ENCODE data around the gene ARID1B. TPM values are rescaled to one million over a fixed set of nuclear protein-coding genes. Genes with fewer than 3 reads are reported as not detected.

The ARID1B gene
- total RNA-seq, 1 experiment from 2014 or later, result 91.7 TPM

DNA sequence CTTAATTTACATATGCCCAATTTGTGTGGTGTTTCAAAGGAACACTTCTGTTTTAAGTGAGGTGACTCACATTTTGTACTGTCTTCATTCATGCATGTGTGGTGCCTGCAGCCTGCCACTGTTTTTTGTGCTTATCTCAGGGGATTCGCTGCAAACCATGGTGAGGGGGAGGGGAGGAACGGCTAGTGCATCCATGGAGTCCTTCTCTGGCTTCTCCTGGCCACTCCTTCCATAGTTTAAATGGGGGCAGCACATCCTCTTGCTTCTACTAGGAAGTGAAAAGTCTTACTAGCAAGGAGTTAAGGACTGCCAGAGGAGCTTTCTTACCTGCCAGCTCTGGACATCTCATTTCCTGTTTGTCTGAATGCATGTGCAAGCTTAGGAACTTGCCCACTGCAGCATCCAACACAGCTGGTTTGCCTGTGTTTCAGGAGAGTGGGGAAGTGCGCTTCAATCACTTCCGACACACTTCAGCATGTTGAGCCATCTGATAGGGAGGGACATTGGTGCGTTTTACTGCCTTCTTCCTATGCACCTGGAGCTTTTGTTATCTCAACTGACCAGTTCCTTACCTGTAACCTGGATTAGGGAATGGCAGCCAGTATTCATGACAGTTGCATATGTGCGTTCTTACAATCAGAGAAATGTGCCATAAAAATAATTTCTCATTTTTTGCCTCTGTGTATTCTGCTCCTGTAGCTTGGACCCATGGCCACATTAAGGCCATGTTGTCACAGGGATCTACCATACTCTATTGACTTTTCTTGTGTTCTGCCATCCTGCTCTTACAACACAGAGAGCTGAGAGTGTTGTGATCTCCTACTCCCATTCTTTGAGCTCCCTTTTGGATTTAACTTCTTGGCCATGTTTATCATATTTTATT lies 211.3 kb downstream of the ARID1B start:
- no peak overlapping the region for H3K27ac ChIP-seq (ENCODE audit: low read length)
- TF ChIP-seq, protein P1, sequence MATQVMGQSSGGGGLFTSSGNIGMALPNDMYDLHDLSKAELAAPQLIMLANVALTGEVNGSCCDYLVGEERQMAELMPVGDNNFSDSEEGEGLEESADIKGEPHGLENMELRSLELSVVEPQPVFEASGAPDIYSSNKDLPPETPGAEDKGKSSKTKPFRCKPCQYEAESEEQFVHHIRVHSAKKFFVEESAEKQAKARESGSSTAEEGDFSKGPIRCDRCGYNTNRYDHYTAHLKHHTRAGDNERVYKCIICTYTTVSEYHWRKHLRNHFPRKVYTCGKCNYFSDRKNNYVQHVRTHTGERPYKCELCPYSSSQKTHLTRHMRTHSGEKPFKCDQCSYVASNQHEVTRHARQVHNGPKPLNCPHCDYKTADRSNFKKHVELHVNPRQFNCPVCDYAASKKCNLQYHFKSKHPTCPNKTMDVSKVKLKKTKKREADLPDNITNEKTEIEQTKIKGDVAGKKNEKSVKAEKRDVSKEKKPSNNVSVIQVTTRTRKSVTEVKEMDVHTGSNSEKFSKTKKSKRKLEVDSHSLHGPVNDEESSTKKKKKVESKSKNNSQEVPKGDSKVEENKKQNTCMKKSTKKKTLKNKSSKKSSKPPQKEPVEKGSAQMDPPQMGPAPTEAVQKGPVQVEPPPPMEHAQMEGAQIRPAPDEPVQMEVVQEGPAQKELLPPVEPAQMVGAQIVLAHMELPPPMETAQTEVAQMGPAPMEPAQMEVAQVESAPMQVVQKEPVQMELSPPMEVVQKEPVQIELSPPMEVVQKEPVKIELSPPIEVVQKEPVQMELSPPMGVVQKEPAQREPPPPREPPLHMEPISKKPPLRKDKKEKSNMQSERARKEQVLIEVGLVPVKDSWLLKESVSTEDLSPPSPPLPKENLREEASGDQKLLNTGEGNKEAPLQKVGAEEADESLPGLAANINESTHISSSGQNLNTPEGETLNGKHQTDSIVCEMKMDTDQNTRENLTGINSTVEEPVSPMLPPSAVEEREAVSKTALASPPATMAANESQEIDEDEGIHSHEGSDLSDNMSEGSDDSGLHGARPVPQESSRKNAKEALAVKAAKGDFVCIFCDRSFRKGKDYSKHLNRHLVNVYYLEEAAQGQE (IDR thresholded peaks at IDR 0.05; ENCODE audit: insufficient read depth in 1 of 2, low read depth in 2 of 2, low read length in 1 of 2), result no peak
- TF ChIP-seq, protein P2, sequence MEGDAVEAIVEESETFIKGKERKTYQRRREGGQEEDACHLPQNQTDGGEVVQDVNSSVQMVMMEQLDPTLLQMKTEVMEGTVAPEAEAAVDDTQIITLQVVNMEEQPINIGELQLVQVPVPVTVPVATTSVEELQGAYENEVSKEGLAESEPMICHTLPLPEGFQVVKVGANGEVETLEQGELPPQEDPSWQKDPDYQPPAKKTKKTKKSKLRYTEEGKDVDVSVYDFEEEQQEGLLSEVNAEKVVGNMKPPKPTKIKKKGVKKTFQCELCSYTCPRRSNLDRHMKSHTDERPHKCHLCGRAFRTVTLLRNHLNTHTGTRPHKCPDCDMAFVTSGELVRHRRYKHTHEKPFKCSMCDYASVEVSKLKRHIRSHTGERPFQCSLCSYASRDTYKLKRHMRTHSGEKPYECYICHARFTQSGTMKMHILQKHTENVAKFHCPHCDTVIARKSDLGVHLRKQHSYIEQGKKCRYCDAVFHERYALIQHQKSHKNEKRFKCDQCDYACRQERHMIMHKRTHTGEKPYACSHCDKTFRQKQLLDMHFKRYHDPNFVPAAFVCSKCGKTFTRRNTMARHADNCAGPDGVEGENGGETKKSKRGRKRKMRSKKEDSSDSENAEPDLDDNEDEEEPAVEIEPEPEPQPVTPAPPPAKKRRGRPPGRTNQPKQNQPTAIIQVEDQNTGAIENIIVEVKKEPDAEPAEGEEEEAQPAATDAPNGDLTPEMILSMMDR (IDR thresholded peaks at IDR 0.05), result no peak
- no peak for TF ChIP-seq SIN3A (IDR thresholded peaks at IDR 0.05; ENCODE audit: borderline replicate concordance, insufficient read depth, low read depth, low read length)
- TF ChIP-seq TCF7L2 (IDR thresholded peaks at IDR 0.05; ENCODE audit: low read depth, low read length), result no peak
- no peak for TF ChIP-seq POLR2AphosphoS5 (IDR thresholded peaks at IDR 0.05; ENCODE audit: low read depth, low read length)
- intact Hi-C loops (cut with micrococcal nuclease; ENCODE audit: unreplicated experiment), result no loop called here

DNA sequence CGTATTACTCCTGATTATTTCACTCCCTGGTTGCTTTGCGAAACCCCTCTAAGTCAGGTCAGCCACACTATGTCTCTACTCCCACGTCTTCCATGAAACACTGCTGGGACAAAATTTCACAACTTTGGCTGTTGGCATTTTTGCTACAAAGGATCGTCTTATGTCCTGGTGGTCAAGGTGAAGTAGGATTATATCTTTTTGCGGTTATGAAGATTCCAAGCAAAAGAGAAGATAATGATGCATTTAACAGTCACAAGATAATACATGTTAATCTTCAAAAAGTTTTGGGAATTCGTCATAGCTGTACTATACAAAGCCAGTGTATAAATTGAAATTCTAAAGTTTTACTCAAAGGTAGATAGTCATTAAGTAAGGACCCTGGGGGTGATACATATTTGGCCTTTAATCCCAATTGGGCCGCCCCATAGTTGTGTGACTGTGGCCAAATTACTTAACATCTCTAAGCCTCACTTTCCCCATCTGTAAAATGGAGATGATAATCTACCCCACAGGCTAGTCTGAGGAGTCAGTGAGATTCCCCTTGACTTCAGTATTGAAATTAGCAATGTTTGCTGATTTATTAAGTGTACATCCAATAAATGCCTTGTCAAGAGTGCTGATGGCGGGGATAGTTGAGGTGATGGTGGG lies 212.1 kb downstream of the ARID1B start:
- POLR2A ChIA-PET, result no interaction called here
- BruUV-seq (replicated peaks), result no TSS peak
- TF ChIP-seq TCF7L2 (IDR thresholded peaks at IDR 0.05; ENCODE audit: low read depth, low read length) (no peak), SIN3A (IDR thresholded peaks at IDR 0.05; ENCODE audit: borderline replicate concordance, insufficient read depth, low read depth, low read length) (no peak), POLR2AphosphoS5 (IDR thresholded peaks at IDR 0.05; ENCODE audit: low read depth, low read length) (no peak)
- TF ChIP-seq, protein P1 (IDR thresholded peaks at IDR 0.05; ENCODE audit: insufficient read depth in 1 of 2, low read depth in 2 of 2, low read length in 1 of 2), result no peak
- TF ChIP-seq, protein P2 (IDR thresholded peaks at IDR 0.05), result no peak
- intact Hi-C loops (cut with micrococcal nuclease; ENCODE audit: unreplicated experiment), result no loop called here
- CTCF ChIA-PET, result no interaction called here
- no peak overlapping the region for H3K27ac ChIP-seq (ENCODE audit: low read length)
- no peaks in the 10 kb centered on the region for H3K36me3 ChIP-seq (ENCODE audit: control insufficient read depth, insufficient read depth, low read length)
- no peaks in the 10 kb centered on the region for H3K9me3 ChIP-seq (ENCODE audit: control insufficient read depth, insufficient read depth, low read depth, low read length)
- no peak for DNase-seq (ENCODE audit: low read depth, low spot score)
- no peaks in the 10 kb centered on the region for H3K27me3 ChIP-seq (ENCODE audit: control insufficient read depth, insufficient read depth, low read length)
- no peak for ATAC-seq
- no peak overlapping the region for H3K4me3 ChIP-seq (ENCODE audit: low read depth in 2 of 2, low read length in 2 of 2)
- H3K4me1 ChIP-seq (ENCODE audit: control insufficient read depth, insufficient read depth, low read length), result peaks cover 26% of the 10 kb centered on the region
- in situ Hi-C loops (cut with HindIII; ENCODE audit: low pct_unique_long_range_greater_than_20kb, low sequenced_read_pairs), result no loop called here

More for the DNA sequence above, 211.3 kb downstream of the ARID1B start:
- Histone ChIP-seq H3K4me1 (ENCODE audit: control insufficient read depth, insufficient read depth, low read length) (peaks cover 27% of the 10 kb centered on the region), H3K9me3 (ENCODE audit: control insufficient read depth, insufficient read depth, low read depth, low read length) (no peaks in the 10 kb centered on the region), H3K4me3 (ENCODE audit: low read depth in 2 of 2, low read length in 2 of 2) (no peak overlapping the region), H3K36me3 (ENCODE audit: control insufficient read depth, insufficient read depth, low read length) (no peaks in the 10 kb centered on the region), H3K27me3 (ENCODE audit: control insufficient read depth, insufficient read depth, low read length) (no peaks in the 10 kb centered on the region)
- ChIA-PET CTCF (no interaction called here), POLR2A (no interaction called here)
- in situ Hi-C loops (cut with HindIII; ENCODE audit: low pct_unique_long_range_greater_than_20kb, low sequenced_read_pairs), result no loop called here
- DNase-seq (ENCODE audit: low read depth, low spot score) (no peak), ATAC-seq (no peak)
- BruUV-seq (replicated peaks), result no TSS peak
